PFSK-1 (cell line): ENCODE measurements around the gene LINC00237.

ENCODE experiments used
- FOXP2 ChIP-seq: optimal IDR thresholded peaks from 2 replicates; pipeline ENCODE3; 2011; ENCODE audit warnings: borderline replicate concordance, control low read depth, inconsistent platforms; ENCODE audit not compliant: insufficient read depth; ENCODE audit errors: extremely low read length, extremely low read depth
- POLR2AphosphoS5 ChIP-seq: IDR thresholded peaks from 2 replicates; pipeline ENCODE4 v1.6.1; 2012; ENCODE audit warnings: low read depth, mild to moderate bottlenecking, control low read depth, low read length, moderate library complexity
- REST ChIP-seq, 2 experiments: IDR thresholded peaks; 2 replicates each; pipeline versions ENCODE4 v1.6.1 to v1.8.0; 2011 to 2012; ENCODE audit warnings: low read depth in 2 of 2, low read length in 2 of 2, control low read depth in 1 of 2, inconsistent platforms in 1 of 2, mild to moderate bottlenecking in 1 of 2, moderate library complexity in 1 of 2; ENCODE audit not compliant: insufficient read depth in 1 of 2
- SIN3A ChIP-seq: IDR thresholded peaks from 2 replicates; pipeline ENCODE4 v1.6.1; 2012; ENCODE audit warnings: mild to moderate bottlenecking, low read length, moderate library complexity, borderline replicate concordance; ENCODE audit not compliant: insufficient read depth
- TAF1 ChIP-seq: IDR thresholded peaks from 2 replicates; pipeline ENCODE4 v1.6.1; 2012; ENCODE audit warnings: low read length, control low read depth, borderline replicate concordance; ENCODE audit not compliant: insufficient read depth

The LINC00237 gene

GRCh38 chr20:21103582-21104465, 2.3 kb downstream of the LINC00237 start:
- TF ChIP-seq FOXP2 (no peak), TAF1 (no peak), REST (IDR thresholded peaks at IDR 0.05; ENCODE audit: insufficient read depth in 1 of 2, low read depth in 2 of 2, low read length in 2 of 2) (no peak), POLR2AphosphoS5 (no peak), SIN3A (no peak)

GRCh38 chr20:21102603-21103311, 3.4 kb downstream of the LINC00237 start:
- TF ChIP-seq POLR2AphosphoS5 (no peak), FOXP2 (no peak), SIN3A (no peak), TAF1 (no peak), REST (IDR thresholded peaks at IDR 0.05; ENCODE audit: insufficient read depth in 1 of 2, low read depth in 2 of 2, low read length in 2 of 2) (no peak)

GRCh38 chr20:21101932-21102575, 4.1 kb downstream of the LINC00237 start:
- TF ChIP-seq SIN3A = no peak
- TF ChIP-seq REST (IDR thresholded peaks at IDR 0.05; ENCODE audit: insufficient read depth in 1 of 2, low read depth in 2 of 2, low read length in 2 of 2) = no peak
- TF ChIP-seq TAF1 = no peak
- no peak for TF ChIP-seq POLR2AphosphoS5
- TF ChIP-seq FOXP2 = no peak

- TF ChIP-seq SIN3A (no peak), FOXP2 (no peak), TAF1 (no peak), REST (IDR thresholded peaks at IDR 0.05; ENCODE audit: insufficient read depth in 1 of 2, low read depth in 2 of 2, low read length in 2 of 2) (no peak), POLR2AphosphoS5 (no peak)
Observed at GRCh38 chr20:21101453-21101931, 4.7 kb downstream of the LINC00237 start.
